ENCODE results near the gene LY6G6C. TPM values are rescaled to one million over a fixed set of nuclear protein-coding genes. Genes with fewer than 3 reads are reported as not detected.

Gene LY6G6C
- total and polyA plus RNA-seq, 2 of the 13 experiments (the other 11 are each of a cell fraction or from before 2014, with no cell fraction given), result 0.15 TPM; not detected in 1

GRCh38 chr6:31734247-31734820 is 12.8 kb upstream of the LY6G6C start (continued):
- TF ChIP-seq CSRNP2 (CRISPR knock-in tag; conservative IDR thresholded peaks at IDR 0.05; ENCODE audit: low read depth) (no peak), ZNF83 (CRISPR knock-in tag; IDR thresholded peaks at IDR 0.05; ENCODE audit: borderline replicate concordance) (no peak), ZNF292 (CRISPR knock-in tag; IDR thresholded peaks at IDR 0.05; ENCODE audit: borderline replicate concordance, low read depth) (no peak), XBP1 (CRISPR knock-in tag; IDR thresholded peaks at IDR 0.05) (no peak), SRF (IDR thresholded peaks at IDR 0.05; ENCODE audit: low read depth, low read length) (no peak), RFX5 (IDR thresholded peaks at IDR 0.05; ENCODE audit: low read depth, low read length) (no peak), ETV6 (CRISPR knock-in tag; conservative IDR thresholded peaks at IDR 0.05) (no peak), SALL1 (CRISPR knock-in tag; IDR thresholded peaks at IDR 0.05) (peak; percentile 39; the same call in 1 of the 2 replicates), CREM (IDR thresholded peaks at IDR 0.05) (no peak), CREM (CRISPR knock-in tag; IDR thresholded peaks at IDR 0.05) (no peak), ZNF782 (CRISPR knock-in tag; IDR thresholded peaks at IDR 0.05; ENCODE audit: borderline replicate concordance) (no peak), ZNF652 (CRISPR knock-in tag; IDR thresholded peaks at IDR 0.05; ENCODE audit: borderline replicate concordance, low read depth) (no peak), SAP130 (CRISPR knock-in tag; IDR thresholded peaks at IDR 0.05; ENCODE audit: low read depth) (no peak), ZNF329 (CRISPR knock-in tag; IDR thresholded peaks at IDR 0.05; ENCODE audit: low read depth) (no peak), KDM4B (CRISPR knock-in tag; IDR thresholded peaks at IDR 0.05) (no peak)
- TF ChIP-seq, protein P1, sequence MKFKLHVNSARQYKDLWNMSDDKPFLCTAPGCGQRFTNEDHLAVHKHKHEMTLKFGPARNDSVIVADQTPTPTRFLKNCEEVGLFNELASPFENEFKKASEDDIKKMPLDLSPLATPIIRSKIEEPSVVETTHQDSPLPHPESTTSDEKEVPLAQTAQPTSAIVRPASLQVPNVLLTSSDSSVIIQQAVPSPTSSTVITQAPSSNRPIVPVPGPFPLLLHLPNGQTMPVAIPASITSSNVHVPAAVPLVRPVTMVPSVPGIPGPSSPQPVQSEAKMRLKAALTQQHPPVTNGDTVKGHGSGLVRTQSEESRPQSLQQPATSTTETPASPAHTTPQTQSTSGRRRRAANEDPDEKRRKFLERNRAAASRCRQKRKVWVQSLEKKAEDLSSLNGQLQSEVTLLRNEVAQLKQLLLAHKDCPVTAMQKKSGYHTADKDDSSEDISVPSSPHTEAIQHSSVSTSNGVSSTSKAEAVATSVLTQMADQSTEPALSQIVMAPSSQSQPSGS (CRISPR knock-in tag; IDR thresholded peaks at IDR 0.05), result no peak
- TF ChIP-seq, protein P2, sequence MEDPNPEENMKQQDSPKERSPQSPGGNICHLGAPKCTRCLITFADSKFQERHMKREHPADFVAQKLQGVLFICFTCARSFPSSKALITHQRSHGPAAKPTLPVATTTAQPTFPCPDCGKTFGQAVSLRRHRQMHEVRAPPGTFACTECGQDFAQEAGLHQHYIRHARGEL (CRISPR knock-in tag; IDR thresholded peaks at IDR 0.05), result no peak

Data from HepG2 (cell line).